Astrocyte (in vitro differentiated cells and primary cell): ENCODE measurements around the gene HOGA1.

Experiments used
- CTCF ChIP-seq: IDR thresholded peaks from 2 replicates; pipeline ENCODE4 v1.5.1; 2011; ENCODE audit warnings: low read depth, mild to moderate bottlenecking, inconsistent platforms, low read length, moderate library complexity; ENCODE audit not compliant: insufficient read depth
- EZH2 ChIP-seq: IDR thresholded peaks from 2 replicates; pipeline ENCODE4 v1.6.1; 2012; ENCODE audit warnings: mild to moderate bottlenecking, low read length, inconsistent platforms; ENCODE audit not compliant: insufficient read depth

- TF ChIP-seq CTCF = no peak
- no peak for TF ChIP-seq EZH2
Measured at GRCh38 chr10:97570146-97570788, 13.9 kb upstream of the HOGA1 start.
